Measurements from ENCODE around the gene CACNG7. TPM values are rescaled to one million over a fixed set of nuclear protein-coding genes. Genes with fewer than 3 reads are reported as not detected.

The CACNG7 gene
- total RNA-seq, 3 donors from 2014 or later, result not detected

- Histone ChIP-seq H3K27ac (peak overlapping the region; percentile 95 to 100), H3K9me3 (no peaks in the 10 kb centered on the region), H3K4me1 (peaks cover 0 to 9% of the 10 kb centered on the region in 2 donors), H3K36me3 (peaks cover 11% of the 10 kb centered on the region), H3K4me3 (peak overlapping the region; percentile 25 to 93 (median 93)), H3K27me3 (no peaks in the 10 kb centered on the region)
- no peak for DNase-seq (ENCODE audit: low spot score in 2 of 2)
- intact Hi-C loops (cut with DNase I; ENCODE audit: low total_unique reads), result loop anchor here (10.0 kb wide), 1 partner anchor 244 kb away; the partner anchor contains the start of genes PRPF31 and TFPT
- TF ChIP-seq POLR2AphosphoS5 (IDR thresholded peaks at IDR 0.05), result no peak
- TF ChIP-seq CTCF (IDR thresholded peaks at IDR 0.05), result no peak
- no peak for TF ChIP-seq POLR2A (IDR thresholded peaks at IDR 0.05)
These were observed 38.6 kb upstream of the CACNG7 start for GRCh38 chr19:53870485-53870844.

- TF ChIP-seq POLR2AphosphoS5 (IDR thresholded peaks at IDR 0.05) (no peak), CTCF (IDR thresholded peaks at IDR 0.05) (no peak), POLR2A (IDR thresholded peaks at IDR 0.05) (no peak)
- H3K9me3 ChIP-seq, result no peaks in the 10 kb centered on the region
- no peak overlapping the region for H3K4me3 ChIP-seq
- peaks cover 0 to 5% of the 10 kb centered on the region in 2 donors for H3K4me1 ChIP-seq
- DNase-seq (ENCODE audit: low spot score in 2 of 2), result no peak
- no peaks in the 10 kb centered on the region for H3K27me3 ChIP-seq
- peaks cover 11% of the 10 kb centered on the region for H3K36me3 ChIP-seq
- intact Hi-C loops (cut with DNase I; ENCODE audit: low total_unique reads), result loop anchor here (10.0 kb wide), 1 partner anchor 243 kb away; the partner anchor contains the start of genes PRPF31 and TFPT
- peak overlapping the region in 1 of 2 donors; percentile 95 for H3K27ac ChIP-seq
These were observed 37.6 kb upstream of the CACNG7 start for GRCh38 chr19:53871454-53871853.

- no peak overlapping the region for H3K4me3 ChIP-seq
- no peak for DNase-seq (ENCODE audit: low spot score in 2 of 2)
- no peaks in the 10 kb centered on the region for H3K9me3 ChIP-seq
- peaks cover 11% of the 10 kb centered on the region for H3K36me3 ChIP-seq
- intact Hi-C loops (cut with DNase I; ENCODE audit: low total_unique reads), result loop anchor here (10.0 kb wide), 1 partner anchor 242 kb away; the partner anchor contains the start of genes PRPF31 and TFPT
- no peaks in the 10 kb centered on the region for H3K4me1 ChIP-seq
- no peak for TF ChIP-seq POLR2A (IDR thresholded peaks at IDR 0.05)
- no peak for TF ChIP-seq POLR2AphosphoS5 (IDR thresholded peaks at IDR 0.05)
- TF ChIP-seq CTCF (IDR thresholded peaks at IDR 0.05), result no peak
- no peaks in the 10 kb centered on the region for H3K27me3 ChIP-seq
- no peak overlapping the region for H3K27ac ChIP-seq
These were observed 36.3 kb upstream of the CACNG7 start for GRCh38 chr19:53872762-53873161.

- H3K36me3 ChIP-seq, result peaks cover 11% of the 10 kb centered on the region
- TF ChIP-seq POLR2A (IDR thresholded peaks at IDR 0.05), result no peak
- TF ChIP-seq CTCF (IDR thresholded peaks at IDR 0.05), result no peak
- TF ChIP-seq POLR2AphosphoS5 (IDR thresholded peaks at IDR 0.05), result no peak
- DNase-seq (ENCODE audit: low spot score in 2 of 2), result no peak
These were observed 35.1 kb upstream of the CACNG7 start for GRCh38 chr19:53873773-53874605.

GRCh38 chr19:53874606-53874990, 34.5 kb upstream of the CACNG7 start:
- H3K27me3 ChIP-seq, result no peaks in the 10 kb centered on the region
- no peak for DNase-seq (ENCODE audit: low spot score in 2 of 2)
- H3K27ac ChIP-seq, result no peak overlapping the region
- H3K9me3 ChIP-seq, result no peaks in the 10 kb centered on the region
- H3K36me3 ChIP-seq, result peaks cover 11% of the 10 kb centered on the region
- H3K4me3 ChIP-seq, result no peak overlapping the region
- TF ChIP-seq CTCF (IDR thresholded peaks at IDR 0.05), result no peak
- H3K4me1 ChIP-seq, result no peaks in the 10 kb centered on the region
- intact Hi-C loops (cut with DNase I; ENCODE audit: low total_unique reads), result loop anchor here (10.0 kb wide), 1 partner anchor 240 kb away; the partner anchor contains the start of genes PRPF31 and TFPT

More at GRCh38 chr19:53873773-53874605, 35.1 kb upstream of the CACNG7 start:
- Histone ChIP-seq H3K27ac (no peak overlapping the region), H3K9me3 (no peaks in the 10 kb centered on the region), H3K4me3 (no peak overlapping the region), H3K27me3 (no peaks in the 10 kb centered on the region), H3K4me1 (no peaks in the 10 kb centered on the region)
- intact Hi-C loops (cut with DNase I; ENCODE audit: low total_unique reads), result loop anchor here (10.0 kb wide), 1 partner anchor 241 kb away; the partner anchor contains the start of genes PRPF31 and TFPT
